Measurements from ENCODE around the gene TAOK1. TPM values are rescaled to one million over a fixed set of nuclear protein-coding genes. Genes with fewer than 3 reads are reported as not detected.
"Not testable (repeated sequence)": the region's sequence is repeated elsewhere in the genome, so short reads cannot be mapped to it uniquely, and the experiment has no call there.

The TAOK1 gene
- total and polyA plus RNA-seq, 9 donors: 15.6 to 36.2 (median 32.9) TPM

DNA sequence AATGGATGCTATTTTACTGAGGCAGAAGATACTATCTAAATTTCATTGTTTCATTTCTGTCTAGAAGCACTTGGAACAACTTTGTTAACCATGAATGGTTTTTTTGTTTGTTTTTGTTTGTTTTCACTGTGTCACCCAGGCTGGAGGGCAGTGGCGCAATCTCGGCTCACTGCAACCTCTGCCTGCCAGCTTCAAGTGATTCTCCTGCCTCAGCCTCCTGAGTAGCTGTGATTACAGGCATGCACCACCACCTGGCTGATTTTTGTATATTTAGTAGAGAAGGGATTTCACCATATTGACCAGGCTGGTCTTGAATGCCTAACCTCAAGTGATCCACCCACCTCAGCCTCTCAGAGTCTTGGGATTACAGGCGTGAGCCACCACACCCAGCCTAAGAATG, 136.2 kb downstream of the TAOK1 start:
- H3K4me3 ChIP-seq (ENCODE audit: low read length): no peak overlapping the region
- H3K27me3 ChIP-seq (ENCODE audit: control insufficient read depth, insufficient read depth, low read length): no peaks in the 10 kb centered on the region
- no peaks in the 10 kb centered on the region for H3K9me3 ChIP-seq (replicated peaks; ENCODE audit: control insufficient read depth, low read depth, low read length)
- WGBS (ENCODE audit: insufficient coverage): 100% methylated on average over 2 of the region's 3 CpGs
- no peak for DNase-seq
- H3K4me1 ChIP-seq (ENCODE audit: control insufficient read depth, insufficient read depth, low read length): no peaks in the 10 kb centered on the region
- H3K27ac ChIP-seq (ENCODE audit: low read length): no peak overlapping the region
- peaks cover 42% of the 10 kb centered on the region for H3K36me3 ChIP-seq (ENCODE audit: control insufficient read depth, insufficient read depth, low read length)

GRCh38 chr17:29533976-29534375, 143.8 kb downstream of the TAOK1 start:
- 80% methylated on average over 3 of the region's 8 CpGs for WGBS (ENCODE audit: insufficient coverage)
- Histone ChIP-seq H3K9me3 (replicated peaks; ENCODE audit: control insufficient read depth, low read depth, low read length) (no peaks in the 10 kb centered on the region), H3K36me3 (ENCODE audit: control insufficient read depth, insufficient read depth, low read length) (peaks cover 41% of the 10 kb centered on the region), H3K27ac (ENCODE audit: low read length) (no peak overlapping the region), H3K4me1 (ENCODE audit: control insufficient read depth, insufficient read depth, low read length) (no peaks in the 10 kb centered on the region), H3K4me3 (ENCODE audit: low read length) (no peak overlapping the region), H3K27me3 (ENCODE audit: control insufficient read depth, insufficient read depth, low read length) (no peaks in the 10 kb centered on the region)
- peak; percentile 8 for DNase-seq

DNA sequence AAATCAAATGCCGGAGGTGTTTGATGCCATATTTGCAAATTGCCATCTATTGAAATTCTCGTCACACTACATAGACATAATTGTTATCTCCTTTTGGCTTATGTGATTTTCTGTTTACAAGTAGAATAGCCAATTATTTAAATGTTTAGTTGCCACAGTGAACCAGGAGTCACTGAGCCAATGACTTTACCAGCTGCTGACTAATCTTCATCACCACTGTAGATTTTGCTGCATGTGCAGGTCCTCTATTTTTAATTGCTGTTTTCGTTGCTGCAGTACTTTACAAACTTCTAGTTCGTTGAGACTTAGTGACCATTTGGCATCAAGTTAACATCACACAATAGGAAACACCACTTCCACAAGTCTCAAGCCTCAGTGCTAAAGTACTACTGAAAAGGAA, 153.9 kb downstream of the TAOK1 start:
- H3K27me3 ChIP-seq (ENCODE audit: control insufficient read depth, insufficient read depth, low read length): no peaks in the 10 kb centered on the region
- WGBS (ENCODE audit: insufficient coverage): no CpG with 5 or more reads among the region's 4 CpGs
- no peaks in the 10 kb centered on the region for H3K9me3 ChIP-seq (replicated peaks; ENCODE audit: control insufficient read depth, low read depth, low read length)
- H3K36me3 ChIP-seq (ENCODE audit: control insufficient read depth, insufficient read depth, low read length): peaks cover 28% of the 10 kb centered on the region
- no peak for DNase-seq
- no peak overlapping the region for H3K27ac ChIP-seq (ENCODE audit: low read length)
- no peak overlapping the region for H3K4me3 ChIP-seq (ENCODE audit: low read length)
- H3K4me1 ChIP-seq (ENCODE audit: control insufficient read depth, insufficient read depth, low read length): no peaks in the 10 kb centered on the region

DNA sequence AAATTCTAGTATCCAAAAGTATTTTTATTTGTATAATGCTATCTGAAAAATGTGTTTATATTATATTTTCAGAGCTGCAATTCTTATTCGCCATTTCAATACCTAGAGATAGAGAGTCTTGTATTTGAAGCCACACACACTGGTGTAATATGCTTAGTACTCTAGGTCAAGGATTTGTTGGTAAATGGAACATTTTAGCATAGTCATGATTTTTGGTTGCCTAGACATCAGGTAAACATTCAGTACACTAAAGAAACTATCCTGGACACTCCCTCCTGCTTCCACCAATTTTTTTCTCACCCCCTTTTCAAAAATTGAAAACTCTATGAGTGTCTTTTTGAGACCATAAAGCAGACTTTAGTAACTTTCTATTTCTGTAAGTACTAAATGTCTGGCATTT, 155.9 kb downstream of the TAOK1 start:
- peaks cover 4% of the 10 kb centered on the region for H3K4me1 ChIP-seq (ENCODE audit: control insufficient read depth, insufficient read depth, low read length)
- H3K9me3 ChIP-seq (replicated peaks; ENCODE audit: control insufficient read depth, low read depth, low read length): no peaks in the 10 kb centered on the region
- no CpG with 5 or more reads among the region's 1 CpG for WGBS (ENCODE audit: insufficient coverage)
- H3K27me3 ChIP-seq (ENCODE audit: control insufficient read depth, insufficient read depth, low read length): no peaks in the 10 kb centered on the region
- H3K36me3 ChIP-seq (ENCODE audit: control insufficient read depth, insufficient read depth, low read length): peaks cover 24% of the 10 kb centered on the region
- no peak for DNase-seq
- no peak overlapping the region for H3K4me3 ChIP-seq (ENCODE audit: low read length)
- H3K27ac ChIP-seq (ENCODE audit: low read length): no peak overlapping the region

GRCh38 chr17:29546830-29547229, 156.7 kb downstream of the TAOK1 start:
- DNase-seq: no peak
- Histone ChIP-seq H3K9me3 (replicated peaks; ENCODE audit: control insufficient read depth, low read depth, low read length) (no peaks in the 10 kb centered on the region), H3K36me3 (ENCODE audit: control insufficient read depth, insufficient read depth, low read length) (peaks cover 19% of the 10 kb centered on the region), H3K4me3 (ENCODE audit: low read length) (no peak overlapping the region), H3K27me3 (ENCODE audit: control insufficient read depth, insufficient read depth, low read length) (no peaks in the 10 kb centered on the region), H3K27ac (ENCODE audit: low read length) (no peak overlapping the region), H3K4me1 (ENCODE audit: control insufficient read depth, insufficient read depth, low read length) (peaks cover 4% of the 10 kb centered on the region)
- no CpG with 5 or more reads among the region's 1 CpG for WGBS (ENCODE audit: insufficient coverage)

GRCh38 chr17:29549177-29549923, 159.2 kb downstream of the TAOK1 start:
- H3K27me3 ChIP-seq (ENCODE audit: control insufficient read depth, insufficient read depth, low read length): no peaks in the 10 kb centered on the region
- no peak overlapping the region for H3K4me3 ChIP-seq (ENCODE audit: low read length)
- no peaks in the 10 kb centered on the region for H3K9me3 ChIP-seq (replicated peaks; ENCODE audit: control insufficient read depth, low read depth, low read length)
- WGBS (ENCODE audit: insufficient coverage): 34% methylated on average over 2 of the region's 5 CpGs
- H3K36me3 ChIP-seq (ENCODE audit: control insufficient read depth, insufficient read depth, low read length): peaks cover 7% of the 10 kb centered on the region
- DNase-seq: no peak
- peaks cover 4% of the 10 kb centered on the region for H3K4me1 ChIP-seq (ENCODE audit: control insufficient read depth, insufficient read depth, low read length)
- no peak overlapping the region for H3K27ac ChIP-seq (ENCODE audit: low read length)

DNA sequence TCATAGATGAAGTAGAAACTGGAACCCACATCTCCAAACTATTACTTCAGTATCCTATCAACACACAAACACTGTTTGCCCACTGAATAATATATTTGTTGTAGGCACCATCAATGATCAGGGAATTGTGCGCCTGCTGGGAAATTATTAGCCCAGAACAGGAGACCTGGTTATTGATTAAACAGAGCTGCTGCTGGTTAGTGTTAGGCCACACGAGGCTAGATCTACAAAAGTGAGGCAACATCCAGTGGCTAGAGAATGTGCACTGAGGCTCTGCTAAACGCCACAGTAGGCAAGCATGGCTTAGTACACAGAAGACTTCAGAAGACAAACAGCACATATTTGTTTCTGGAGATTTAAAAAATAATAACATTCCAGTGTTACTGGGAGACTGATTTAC, 165.7 kb downstream of the TAOK1 start:
- no peak overlapping the region for H3K27ac ChIP-seq (ENCODE audit: low read length)
- no peak for DNase-seq
- WGBS (ENCODE audit: insufficient coverage): 71% methylated on average over 1 of the region's 3 CpGs
- no peak overlapping the region for H3K4me3 ChIP-seq (ENCODE audit: low read length)
- peaks cover 4% of the 10 kb centered on the region for H3K4me1 ChIP-seq (ENCODE audit: control insufficient read depth, insufficient read depth, low read length)
- H3K9me3 ChIP-seq (replicated peaks; ENCODE audit: control insufficient read depth, low read depth, low read length): no peaks in the 10 kb centered on the region
- no peaks in the 10 kb centered on the region for H3K27me3 ChIP-seq (ENCODE audit: control insufficient read depth, insufficient read depth, low read length)
- H3K36me3 ChIP-seq (ENCODE audit: control insufficient read depth, insufficient read depth, low read length): no peaks in the 10 kb centered on the region

GRCh38 chr17:29557085-29557738, 167.0 kb downstream of the TAOK1 start:
- no CpG with 5 or more reads among the region's 1 CpG for WGBS (ENCODE audit: insufficient coverage)
- H3K36me3 ChIP-seq (ENCODE audit: control insufficient read depth, insufficient read depth, low read length): peaks cover 4% of the 10 kb centered on the region
- H3K4me3 ChIP-seq (ENCODE audit: low read length): no peak overlapping the region
- H3K9me3 ChIP-seq (replicated peaks; ENCODE audit: control insufficient read depth, low read depth, low read length): no peaks in the 10 kb centered on the region
- H3K27me3 ChIP-seq (ENCODE audit: control insufficient read depth, insufficient read depth, low read length): no peaks in the 10 kb centered on the region
- no peak for DNase-seq
- peaks cover 8% of the 10 kb centered on the region for H3K4me1 ChIP-seq (ENCODE audit: control insufficient read depth, insufficient read depth, low read length)
- H3K27ac ChIP-seq (ENCODE audit: low read length): no peak overlapping the region

- H3K4me1 ChIP-seq (ENCODE audit: control insufficient read depth, insufficient read depth, low read length): peaks cover 9% of the 10 kb centered on the region
- peaks cover 6% of the 10 kb centered on the region for H3K36me3 ChIP-seq (ENCODE audit: control insufficient read depth, insufficient read depth, low read length)
- H3K4me3 ChIP-seq (ENCODE audit: low read length): no peak overlapping the region
- DNase-seq: no peak
- no peaks in the 10 kb centered on the region for H3K27me3 ChIP-seq (ENCODE audit: control insufficient read depth, insufficient read depth, low read length)
- H3K27ac ChIP-seq (ENCODE audit: low read length): no peak overlapping the region
- no peaks in the 10 kb centered on the region for H3K9me3 ChIP-seq (replicated peaks; ENCODE audit: control insufficient read depth, low read depth, low read length)
Observed at GRCh38 chr17:29557739-29558116, 167.6 kb downstream of the TAOK1 start.

DNA sequence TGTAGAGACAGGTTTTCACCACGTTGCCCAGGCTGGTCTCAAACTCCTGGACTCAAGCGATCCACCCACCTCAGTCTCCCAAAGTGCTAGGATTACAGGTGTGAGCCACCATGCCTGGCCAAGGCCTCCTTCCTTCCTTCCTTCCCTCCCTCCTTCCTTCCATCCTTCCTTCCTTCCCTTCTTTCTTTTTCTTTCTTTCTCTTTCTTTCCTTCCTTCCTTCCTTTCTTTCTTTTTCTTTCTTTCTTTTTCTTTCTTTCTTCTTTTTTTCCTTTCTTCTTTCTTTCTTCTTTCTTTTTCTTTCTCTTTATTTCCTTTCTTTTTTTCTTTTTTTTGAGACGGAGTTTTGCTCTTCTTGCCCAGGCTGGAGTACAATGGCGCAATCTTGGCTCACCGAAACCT, 168.0 kb downstream of the TAOK1 start:
- not testable (repeated sequence) for H3K27ac ChIP-seq (ENCODE audit: low read length); DNase-seq; H3K36me3 ChIP-seq (ENCODE audit: control insufficient read depth, insufficient read depth, low read length); H3K4me3 ChIP-seq (ENCODE audit: low read length); H3K9me3 ChIP-seq (replicated peaks; ENCODE audit: control insufficient read depth, low read depth, low read length); H3K27me3 ChIP-seq (ENCODE audit: control insufficient read depth, insufficient read depth, low read length); H3K4me1 ChIP-seq (ENCODE audit: control insufficient read depth, insufficient read depth, low read length)
- 84% methylated on average over 2 of the region's 5 CpGs for WGBS (ENCODE audit: insufficient coverage)
